ENCODE results near the gene PGM3. TPM values are rescaled to one million over a fixed set of nuclear protein-coding genes. Genes with fewer than 3 reads are reported as not detected.

The PGM3 gene
- total RNA-seq, 1 donor from 2014 or later = 59.6 TPM

DNA sequence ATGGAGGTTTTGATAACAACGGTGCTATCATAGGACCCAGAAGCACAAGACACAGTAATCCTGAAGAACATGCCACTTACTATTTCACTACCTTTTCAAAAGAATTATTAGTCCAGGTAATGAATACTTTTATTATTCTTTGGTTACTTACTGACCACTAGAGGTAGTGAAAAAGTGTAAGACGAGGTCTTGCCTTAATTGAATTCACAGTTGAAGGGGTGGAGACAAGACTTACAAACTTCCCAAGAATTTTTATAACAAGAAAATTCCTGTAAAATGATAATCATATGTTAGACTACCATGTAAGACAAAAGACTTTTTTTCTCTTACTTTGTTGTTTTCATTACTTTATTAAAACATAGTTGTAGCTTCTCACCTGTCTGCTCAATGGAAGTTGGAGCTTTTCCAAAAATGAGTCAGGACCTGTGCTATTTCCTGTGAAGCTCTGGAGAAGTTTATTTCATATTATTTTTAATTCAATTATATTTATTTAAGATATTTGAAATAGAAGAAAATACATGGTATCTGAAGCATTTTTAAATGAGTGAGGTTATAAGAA lies 73.2 kb downstream of the PGM3 start:
- H3K4me3 Mint-ChIP-seq (ENCODE audit: unreplicated experiment) = no peak overlapping the region
- DNase-seq (ENCODE audit: low spot score) = no peak
- H3K27ac Mint-ChIP-seq (ENCODE audit: unreplicated experiment) = no peak overlapping the region
- H3K36me3 Mint-ChIP-seq (ENCODE audit: low read depth, unreplicated experiment) = no peaks in the 10 kb centered on the region
- TF ChIP-seq, protein P1, sequence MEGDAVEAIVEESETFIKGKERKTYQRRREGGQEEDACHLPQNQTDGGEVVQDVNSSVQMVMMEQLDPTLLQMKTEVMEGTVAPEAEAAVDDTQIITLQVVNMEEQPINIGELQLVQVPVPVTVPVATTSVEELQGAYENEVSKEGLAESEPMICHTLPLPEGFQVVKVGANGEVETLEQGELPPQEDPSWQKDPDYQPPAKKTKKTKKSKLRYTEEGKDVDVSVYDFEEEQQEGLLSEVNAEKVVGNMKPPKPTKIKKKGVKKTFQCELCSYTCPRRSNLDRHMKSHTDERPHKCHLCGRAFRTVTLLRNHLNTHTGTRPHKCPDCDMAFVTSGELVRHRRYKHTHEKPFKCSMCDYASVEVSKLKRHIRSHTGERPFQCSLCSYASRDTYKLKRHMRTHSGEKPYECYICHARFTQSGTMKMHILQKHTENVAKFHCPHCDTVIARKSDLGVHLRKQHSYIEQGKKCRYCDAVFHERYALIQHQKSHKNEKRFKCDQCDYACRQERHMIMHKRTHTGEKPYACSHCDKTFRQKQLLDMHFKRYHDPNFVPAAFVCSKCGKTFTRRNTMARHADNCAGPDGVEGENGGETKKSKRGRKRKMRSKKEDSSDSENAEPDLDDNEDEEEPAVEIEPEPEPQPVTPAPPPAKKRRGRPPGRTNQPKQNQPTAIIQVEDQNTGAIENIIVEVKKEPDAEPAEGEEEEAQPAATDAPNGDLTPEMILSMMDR (IDR thresholded peaks at IDR 0.05; ENCODE audit: unreplicated experiment) = no peak
- no peaks in the 10 kb centered on the region for H3K4me1 Mint-ChIP-seq (ENCODE audit: unreplicated experiment)
- H3K9me3 Mint-ChIP-seq (ENCODE audit: unreplicated experiment) = no peaks in the 10 kb centered on the region
- no peaks in the 10 kb centered on the region for H3K27me3 Mint-ChIP-seq (ENCODE audit: unreplicated experiment)

DNA sequence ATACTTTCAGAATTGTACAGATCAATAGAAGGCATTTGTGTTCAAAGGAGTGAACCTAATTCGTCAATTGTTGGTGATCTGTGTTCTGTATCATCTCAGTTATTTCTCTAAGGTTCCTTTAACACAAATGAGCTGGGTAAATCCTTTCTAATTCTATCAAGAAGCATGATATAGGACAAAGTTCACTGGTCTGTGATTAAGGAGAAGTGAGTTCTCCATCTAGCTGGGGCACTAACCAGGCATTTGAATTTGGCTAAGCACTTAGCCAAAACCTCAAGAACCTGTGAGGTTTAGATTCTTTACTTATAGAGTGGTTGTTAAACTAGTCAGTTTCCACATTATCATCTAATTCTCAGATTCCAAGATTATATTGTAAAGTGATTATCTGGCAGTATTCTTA lies 75.3 kb downstream of the PGM3 start:
- TF ChIP-seq, protein P1 (IDR thresholded peaks at IDR 0.05; ENCODE audit: unreplicated experiment) = no peak
- H3K4me3 Mint-ChIP-seq (ENCODE audit: unreplicated experiment) = no peak overlapping the region
- no peak overlapping the region for H3K27ac Mint-ChIP-seq (ENCODE audit: unreplicated experiment)
- no peaks in the 10 kb centered on the region for H3K4me1 Mint-ChIP-seq (ENCODE audit: unreplicated experiment)
- H3K9me3 Mint-ChIP-seq (ENCODE audit: unreplicated experiment) = no peaks in the 10 kb centered on the region
- no peaks in the 10 kb centered on the region for H3K27me3 Mint-ChIP-seq (ENCODE audit: unreplicated experiment)
- no peak for DNase-seq (ENCODE audit: low spot score)
- no peaks in the 10 kb centered on the region for H3K36me3 Mint-ChIP-seq (ENCODE audit: low read depth, unreplicated experiment)

Other genes starting within 250 kb of the PGM3 start
- gene UBE3D, start 127.4 kb downstream of the PGM3 start, total RNA-seq (ENCODE audit: unreplicated experiment) = 12.1 TPM
- 20.0 TPM for gene DOP1A, start 125.6 kb downstream of the PGM3 start, total RNA-seq (ENCODE audit: unreplicated experiment)
- 4.4 TPM for gene RWDD2A, start 92 bp upstream of the PGM3 start, total RNA-seq (ENCODE audit: unreplicated experiment)
- gene ME1, start 237.8 kb upstream of the PGM3 start, total RNA-seq (ENCODE audit: unreplicated experiment) = 13.4 TPM